ENCODE measurements around the gene NXPH4. TPM values are rescaled to one million over a fixed set of nuclear protein-coding genes. Genes with fewer than 3 reads are reported as not detected.

Gene NXPH4
- total and polyA plus RNA-seq, 2 donors (not counting 1 experiment from before 2014, with no cell fraction given) = 3.5 to 8.6 TPM

DNA sequence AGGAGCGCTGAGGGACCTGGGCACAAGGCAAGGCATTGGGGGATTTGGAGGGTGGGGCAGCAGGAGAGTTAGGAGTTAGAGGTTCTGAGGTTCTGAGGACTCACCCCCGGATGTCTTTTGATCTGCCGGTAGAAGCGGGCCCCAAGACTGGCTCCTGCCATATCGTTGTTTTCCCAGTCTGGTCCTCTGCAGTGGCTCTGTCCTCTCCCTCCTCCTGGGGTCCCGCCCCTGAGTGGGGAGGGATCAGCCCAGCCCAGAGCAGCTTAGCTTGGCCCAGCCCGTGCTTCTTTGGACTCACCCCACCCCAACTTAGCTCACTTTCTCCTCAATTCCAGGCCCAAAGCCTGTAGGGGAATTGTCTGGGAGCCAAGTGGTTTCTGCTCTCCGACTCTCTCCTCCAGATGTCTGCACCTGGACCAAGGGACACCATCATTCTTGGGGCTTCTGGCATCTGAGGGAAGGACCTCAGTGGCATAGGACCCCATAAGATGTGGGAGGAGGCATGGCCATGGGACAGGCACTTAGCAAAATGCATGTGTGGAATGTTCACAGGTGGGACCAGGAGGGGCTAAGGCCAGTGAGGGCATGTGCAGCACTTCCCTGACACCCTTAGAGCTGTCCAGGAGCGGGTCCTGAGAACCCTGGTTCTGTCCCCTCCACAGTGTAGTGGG is 20.5 kb downstream of the NXPH4 start:
- H2AFZ ChIP-seq (ENCODE audit: insufficient read depth, low read depth, low read length, poor library complexity, severe bottlenecking) = no peak overlapping the region
- no peak overlapping the region for H3K9ac ChIP-seq (ENCODE audit: low read length)
- DNase-seq = peak; percentile 36
- H3K27ac ChIP-seq (ENCODE audit: low read length in 2 of 2) = no peak overlapping the region
- Mint-ChIP-seq H3K9me3 (ENCODE audit: insufficient read depth) (no peaks in the 10 kb centered on the region), H3K27ac (peak overlapping the region; percentile 70), H3K27me3 (peaks cover 12% of the 10 kb centered on the region), H3K4me1 (peaks cover 91% of the 10 kb centered on the region), H3K4me3 (peak overlapping the region; percentile 87)
- 35% methylated on average over 6 of the region's 9 CpGs for WGBS (ENCODE audit: insufficient coverage)
- ChIA-PET POLR2A (interaction anchor here (4.8 to 11.2 kb wide), 3 partner anchors 7 to 22 kb away, joined by 18 to 110 read pairs (median 89); partner anchors contain the start of genes NXPH4 and SHMT2), CTCF (interaction anchor here (12.1 to 31.1 kb wide), 2 partner anchors 9 to 21 kb away, joined by 360 to 838 read pairs; partner anchors contain the start of genes NXPH4 and SHMT2)
- TF ChIP-seq CTCF (IDR thresholded peaks at IDR 0.05) (no peak), EZH2 (IDR thresholded peaks at IDR 0.05; ENCODE audit: borderline replicate concordance, insufficient read depth, low read depth, low read length, poor library complexity, severe bottlenecking) (no peak)
- H3K79me2 ChIP-seq (ENCODE audit: control insufficient read depth, insufficient read depth, low read length) = peaks cover 13% of the 10 kb centered on the region
- intact Hi-C loops (cut with micrococcal nuclease) = loop anchor here (10.0 kb wide), 1 partner anchor 482 kb away; the partner anchor contains the start of gene PRIM1
- H3K9me3 ChIP-seq (ENCODE audit: control extremely low read depth in 1 of 3, control insufficient read depth in 2 of 3, insufficient read depth in 1 of 3, low read length in 2 of 3) = peaks cover 0 to 17% (median 0%) of the 10 kb centered on the region in 3 donors
- peaks cover 79 to 93% of the 10 kb centered on the region in 2 donors for H3K4me1 ChIP-seq (ENCODE audit: control insufficient read depth in 2 of 2, insufficient read depth in 2 of 2, low read length in 2 of 2)
- no peak for ATAC-seq (ENCODE audit: low read depth)
- H3K4me3 ChIP-seq (ENCODE audit: control extremely low read depth in 1 of 5, extremely low read depth in 1 of 5, insufficient read depth in 1 of 5, low read depth in 2 of 5, low read length in 4 of 5) = no peak overlapping the region
- peak overlapping the region; percentile 84 for H3K4me2 ChIP-seq (replicated peaks; ENCODE audit: low read depth, low read length, poor library complexity, severe bottlenecking)
- H3K36me3 ChIP-seq (replicated peaks in 1 of 2; ENCODE audit: control extremely low read depth in 1 of 2, control insufficient read depth in 1 of 2, extremely low read depth in 1 of 2, insufficient read depth in 2 of 2, low read length in 1 of 2) = peaks cover 0 to 24% of the 10 kb centered on the region in 2 experiments
- H3K27me3 ChIP-seq (replicated peaks in 1 of 4; ENCODE audit: control extremely low read depth in 1 of 4, control insufficient read depth in 3 of 4, insufficient read depth in 4 of 4, low read length in 3 of 4) = peaks cover 0 to 50% (median 20%) of the 10 kb centered on the region in 4 experiments
- H4K20me1 ChIP-seq (ENCODE audit: control insufficient read depth, insufficient read depth, low read length, poor library complexity, severe bottlenecking) = peaks cover 4% of the 10 kb centered on the region

DNA sequence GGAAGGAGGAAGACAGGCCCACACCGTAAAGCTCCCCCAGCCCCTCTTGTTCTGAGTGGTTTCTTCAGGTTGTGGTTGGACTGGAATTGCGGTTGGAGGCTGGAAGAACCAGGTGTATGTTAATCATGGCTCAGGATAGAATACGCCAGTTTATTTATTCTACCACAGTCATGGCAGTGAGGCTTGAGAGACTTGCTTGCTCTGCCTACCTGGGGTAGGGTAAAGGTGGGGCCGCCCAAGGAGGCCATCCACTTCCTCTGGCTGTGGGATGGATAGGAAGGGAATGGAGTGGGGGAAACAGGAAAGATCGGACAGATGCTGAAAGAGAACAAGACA is 21.0 kb downstream of the NXPH4 start:
- TF ChIP-seq EZH2 (IDR thresholded peaks at IDR 0.05; ENCODE audit: borderline replicate concordance, insufficient read depth, low read depth, low read length, poor library complexity, severe bottlenecking) (no peak), CTCF (IDR thresholded peaks at IDR 0.05) (no peak)
- peaks cover 8% of the 10 kb centered on the region for H4K20me1 ChIP-seq (ENCODE audit: control insufficient read depth, insufficient read depth, low read length, poor library complexity, severe bottlenecking)
- no peak overlapping the region for H3K4me3 ChIP-seq (ENCODE audit: control extremely low read depth in 1 of 5, extremely low read depth in 1 of 5, insufficient read depth in 1 of 5, low read depth in 2 of 5, low read length in 4 of 5)
- WGBS (ENCODE audit: insufficient coverage) = 40% methylated on average over 4 of the region's 5 CpGs
- Mint-ChIP-seq H3K4me1 (peaks cover 91% of the 10 kb centered on the region), H3K4me3 (peak overlapping the region; percentile 87), H3K27me3 (peaks cover 12% of the 10 kb centered on the region), H3K9me3 (ENCODE audit: insufficient read depth) (no peaks in the 10 kb centered on the region), H3K27ac (peak overlapping the region; percentile 57)
- H3K79me2 ChIP-seq (ENCODE audit: control insufficient read depth, insufficient read depth, low read length) = peaks cover 12% of the 10 kb centered on the region
- H3K36me3 ChIP-seq (replicated peaks in 1 of 2; ENCODE audit: control extremely low read depth in 1 of 2, control insufficient read depth in 1 of 2, extremely low read depth in 1 of 2, insufficient read depth in 2 of 2, low read length in 1 of 2) = peaks cover 0 to 19% of the 10 kb centered on the region in 2 experiments
- H3K4me1 ChIP-seq (ENCODE audit: control insufficient read depth in 2 of 2, insufficient read depth in 2 of 2, low read length in 2 of 2) = peaks cover 84 to 98% of the 10 kb centered on the region in 2 donors
- no peak overlapping the region for H3K9ac ChIP-seq (ENCODE audit: low read length)
- peaks cover 0 to 21% (median 0%) of the 10 kb centered on the region in 3 donors for H3K9me3 ChIP-seq (ENCODE audit: control extremely low read depth in 1 of 3, control insufficient read depth in 2 of 3, insufficient read depth in 1 of 3, low read length in 2 of 3)
- H2AFZ ChIP-seq (ENCODE audit: insufficient read depth, low read depth, low read length, poor library complexity, severe bottlenecking) = no peak overlapping the region
- intact Hi-C loops (cut with micrococcal nuclease) = loop anchor here (10.0 kb wide), 1 partner anchor 483 kb away; the partner anchor contains the start of gene PRIM1
- no peak overlapping the region for H3K27ac ChIP-seq (ENCODE audit: low read length in 2 of 2)
- ChIA-PET CTCF (interaction anchor here (12.1 to 31.1 kb wide), 2 partner anchors 9 to 21 kb away, joined by 360 to 838 read pairs; partner anchors contain the start of genes NXPH4 and SHMT2), POLR2A (interaction anchor here (4.8 to 11.2 kb wide), 3 partner anchors 8 to 23 kb away, joined by 18 to 110 read pairs (median 89); partner anchors contain the start of genes NXPH4 and SHMT2)
- ATAC-seq (ENCODE audit: low read depth) (no peak), DNase-seq (peak; percentile 41)
- peak overlapping the region; percentile 95 for H3K4me2 ChIP-seq (replicated peaks; ENCODE audit: low read depth, low read length, poor library complexity, severe bottlenecking)
- peaks cover 0 to 55% (median 23%) of the 10 kb centered on the region in 4 experiments for H3K27me3 ChIP-seq (replicated peaks in 1 of 4; ENCODE audit: control extremely low read depth in 1 of 4, control insufficient read depth in 3 of 4, insufficient read depth in 4 of 4, low read length in 3 of 4)

Data from B cell (primary cell).